Breast epithelium (tissue), 4 donors: ENCODE results near the gene TBC1D10A. TPM values are rescaled to one million over a fixed set of nuclear protein-coding genes. Genes with fewer than 3 reads are reported as not detected.
A peak's percentile ranks its signal among the peaks of the same experiment; 100 is the strongest.

Source experiments
- DNase-seq, 2 donors: peaks; one replicate each; pipeline ENCODE4 v3.0.0-alpha.2; 2019; ENCODE audit warnings: low spot score in 2 of 2
- H3K27ac ChIP-seq, 2 donors: fragments of 200-600 bp; sonication (generic) in 1 of 2; one replicate each; pipeline ENCODE4 v1.5.1; 2016 to 2019; ENCODE audit warnings: mild to moderate bottlenecking in 1 of 2
- H3K27me3 ChIP-seq, 2 donors: fragments of 200-600 bp; sonication (generic) in 1 of 2; one replicate each; pipeline versions ENCODE4 v1.5.1 to v1.6.0; 2017 to 2019; ENCODE audit warnings: control low read depth in 1 of 2, mild to moderate bottlenecking in 1 of 2
- H3K36me3 ChIP-seq: fragments of 200-600 bp; one replicate; pipeline ENCODE4 v1.5.1; 2019
- H3K4me1 ChIP-seq, 2 donors: fragments of 200-600 bp; sonication (generic); one replicate each; pipeline ENCODE4 v1.5.1; 2016 to 2019; ENCODE audit warnings: control low read depth in 1 of 2
- H3K4me3 ChIP-seq, 3 donors: fragments of 200-600 bp; sonication (generic); 1 replicate in 2 of 3; 2 replicates in 1 of 3; pipeline ENCODE4 v1.5.1; 2016 to 2019; ENCODE audit warnings: mild to moderate bottlenecking in 3 of 3, moderate library complexity in 2 of 3
- H3K9me3 ChIP-seq, 2 donors: fragments of 200-600 bp; sonication (generic) in 1 of 2; one replicate each; pipeline ENCODE4 v1.5.1; 2016 to 2019; ENCODE audit warnings: control low read depth in 1 of 2
- POLR2A ChIP-seq: fragments of 450-650 bp; IDR thresholded peaks from one replicate; pipeline ENCODE4 v1.6.1; 2016; ENCODE audit warnings: antibody characterized with exemption, mild to moderate bottlenecking, moderate library complexity
- POLR2AphosphoS5 ChIP-seq, 3 donors: sonication (generic); formaldehyde crosslinking; IDR thresholded peaks; one replicate each; pipeline ENCODE4 v1.6.1; 2017; ENCODE audit warnings: antibody characterized with exemption in 3 of 3
- intact Hi-C: fragments of 100-400 bp; cut with DNase I; formaldehyde crosslinking; loops from one replicate; pipeline ENCODE4 v1.15.1; 2023; ENCODE audit warnings: low total_unique reads
- total RNA-seq, 3 donors: library from RNA; depleted of rRNA; stranded (reverse); fragments of >200 nt; gene quantifications; one replicate each; pipeline ENCODE4 v1.1.0, GENCODE V29; 2016
- TF ChIP-seq, protein P1 (sequence below), 3 donors: fragments of 450-650 bp; IDR thresholded peaks; one replicate each; pipeline ENCODE4 v1.5.1; 2016 to 2017; ENCODE audit warnings: antibody characterized with exemption in 3 of 3, mild to moderate bottlenecking in 3 of 3, moderate library complexity in 3 of 3

TBC1D10A gene
- total RNA-seq, 3 donors from 2014 or later, result 25.0 to 50.1 (median 32.4) TPM

GRCh38 chr22:30288419-30289140, 38.2 kb downstream of the TBC1D10A start:
- peaks cover 16 to 28% of the 10 kb centered on the region in 2 donors for H3K4me1 ChIP-seq
- H3K27ac ChIP-seq, result peak overlapping the region; percentile 96 to 98
- TF ChIP-seq, protein P1, sequence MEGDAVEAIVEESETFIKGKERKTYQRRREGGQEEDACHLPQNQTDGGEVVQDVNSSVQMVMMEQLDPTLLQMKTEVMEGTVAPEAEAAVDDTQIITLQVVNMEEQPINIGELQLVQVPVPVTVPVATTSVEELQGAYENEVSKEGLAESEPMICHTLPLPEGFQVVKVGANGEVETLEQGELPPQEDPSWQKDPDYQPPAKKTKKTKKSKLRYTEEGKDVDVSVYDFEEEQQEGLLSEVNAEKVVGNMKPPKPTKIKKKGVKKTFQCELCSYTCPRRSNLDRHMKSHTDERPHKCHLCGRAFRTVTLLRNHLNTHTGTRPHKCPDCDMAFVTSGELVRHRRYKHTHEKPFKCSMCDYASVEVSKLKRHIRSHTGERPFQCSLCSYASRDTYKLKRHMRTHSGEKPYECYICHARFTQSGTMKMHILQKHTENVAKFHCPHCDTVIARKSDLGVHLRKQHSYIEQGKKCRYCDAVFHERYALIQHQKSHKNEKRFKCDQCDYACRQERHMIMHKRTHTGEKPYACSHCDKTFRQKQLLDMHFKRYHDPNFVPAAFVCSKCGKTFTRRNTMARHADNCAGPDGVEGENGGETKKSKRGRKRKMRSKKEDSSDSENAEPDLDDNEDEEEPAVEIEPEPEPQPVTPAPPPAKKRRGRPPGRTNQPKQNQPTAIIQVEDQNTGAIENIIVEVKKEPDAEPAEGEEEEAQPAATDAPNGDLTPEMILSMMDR (IDR thresholded peaks at IDR 0.05), result no peak
- TF ChIP-seq POLR2AphosphoS5 (IDR thresholded peaks at IDR 0.05) (no peak), POLR2A (no peak)
- no peaks in the 10 kb centered on the region for H3K36me3 ChIP-seq
- H3K27me3 ChIP-seq, result no peaks in the 10 kb centered on the region
- H3K4me3 ChIP-seq, result peak overlapping the region; percentile 84 to 94 (median 92)
- no peak for DNase-seq
- intact Hi-C loops, result loop anchor here (1.0 kb wide), 2 partner anchors 33 to 103 kb away; no protein-coding TSS in a partner anchor
- H3K9me3 ChIP-seq, result no peaks in the 10 kb centered on the region

- TF ChIP-seq POLR2AphosphoS5 (IDR thresholded peaks at IDR 0.05) (peak in 2 of 3 donors; percentile 32 to 67), POLR2A (peak; percentile 5)
- TF ChIP-seq, protein P1 (IDR thresholded peaks at IDR 0.05), result peak; percentile 87 to 94 (median 88)
- H3K36me3 ChIP-seq, result no peaks in the 10 kb centered on the region
- DNase-seq, result peak; percentile 83 to 86
- H3K9me3 ChIP-seq, result no peaks in the 10 kb centered on the region
- H3K4me3 ChIP-seq, result peak overlapping the region; percentile 84 to 94 (median 92)
- H3K4me1 ChIP-seq, result peaks cover 16 to 28% of the 10 kb centered on the region in 2 donors
- intact Hi-C loops, result loop anchor here (1.0 kb wide), 1 partner anchor 103 kb away; no protein-coding TSS in a partner anchor
- no peaks in the 10 kb centered on the region for H3K27me3 ChIP-seq
- H3K27ac ChIP-seq, result peak overlapping the region; percentile 96 to 98
These were observed 38.9 kb downstream of the TBC1D10A start for GRCh38 chr22:30287648-30288418.

- TF ChIP-seq, protein P1 (IDR thresholded peaks at IDR 0.05), result peak; percentile 77 to 91 (median 88)
- TF ChIP-seq POLR2A (no peak), POLR2AphosphoS5 (IDR thresholded peaks at IDR 0.05) (no peak)
- Histone ChIP-seq H3K27me3 (no peaks in the 10 kb centered on the region), H3K4me1 (peaks cover 16 to 28% of the 10 kb centered on the region in 2 donors), H3K36me3 (no peaks in the 10 kb centered on the region), H3K9me3 (no peaks in the 10 kb centered on the region), H3K27ac (no peak overlapping the region), H3K4me3 (no peak overlapping the region)
- peak; percentile 48 to 76 for DNase-seq
- intact Hi-C loops, result no loop called here
These were observed 39.7 kb downstream of the TBC1D10A start for GRCh38 chr22:30286813-30287647.

DNA sequence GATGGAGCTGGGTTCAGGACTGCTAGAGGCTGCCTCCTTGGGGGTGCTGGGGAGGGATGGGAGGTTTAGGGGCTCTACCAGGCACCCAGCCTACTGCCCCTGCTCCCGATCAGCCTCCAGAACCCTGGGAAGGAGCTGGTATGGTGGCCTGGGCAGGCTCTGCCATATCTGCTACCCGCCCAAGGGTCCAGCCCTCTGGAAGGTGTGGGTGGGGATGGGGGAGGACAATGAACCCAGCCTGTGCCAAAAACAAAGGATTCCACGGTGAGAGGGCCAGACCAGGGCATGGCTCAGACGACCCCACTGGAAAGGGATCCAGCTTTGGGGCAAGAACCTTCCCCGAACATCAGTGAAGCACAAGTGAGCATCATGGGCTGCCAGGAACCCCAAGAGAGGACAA, 40.4 kb downstream of the TBC1D10A start:
- peaks cover 13 to 22% of the 10 kb centered on the region in 2 donors for H3K4me1 ChIP-seq
- TF ChIP-seq, protein P1 (IDR thresholded peaks at IDR 0.05), result no peak
- H3K4me3 ChIP-seq, result no peak overlapping the region
- no peaks in the 10 kb centered on the region for H3K36me3 ChIP-seq
- no peak overlapping the region for H3K27ac ChIP-seq
- H3K9me3 ChIP-seq, result no peaks in the 10 kb centered on the region
- no peak for DNase-seq
- intact Hi-C loops, result no loop called here
- no peaks in the 10 kb centered on the region for H3K27me3 ChIP-seq
